ENCODE results near the gene WIZ.

WIZ gene

GRCh38 chr19:15404097-15404779 is 45.5 kb downstream of the WIZ start:
- H3K4me3 ChIP-seq (ENCODE audit: low read length): no peak overlapping the region
- TF ChIP-seq CTCF (conservative IDR thresholded peaks at IDR 0.05; ENCODE audit: low read depth, low read length): no peak
- DNase-seq (ENCODE audit: low read depth): no peak

GRCh38 chr19:15403151-15403531 is 46.6 kb downstream of the WIZ start:
- DNase-seq (ENCODE audit: low read depth): no peak
- TF ChIP-seq CTCF (conservative IDR thresholded peaks at IDR 0.05; ENCODE audit: low read depth, low read length): no peak
- H3K4me3 ChIP-seq (ENCODE audit: low read length): no peak overlapping the region

- no peak for TF ChIP-seq CTCF (conservative IDR thresholded peaks at IDR 0.05; ENCODE audit: low read depth, low read length)
- no peak for DNase-seq (ENCODE audit: low read depth)
- no peak overlapping the region for H3K4me3 ChIP-seq (ENCODE audit: low read length)
Measured at GRCh38 chr19:15402411-15403150, 47.2 kb downstream of the WIZ start.

- DNase-seq (ENCODE audit: low read depth): no peak
- no peak for TF ChIP-seq CTCF (conservative IDR thresholded peaks at IDR 0.05; ENCODE audit: low read depth, low read length)
Measured at GRCh38 chr19:15401397-15401710, 48.4 kb downstream of the WIZ start.

GRCh38 chr19:15400521-15401396 is 49.0 kb downstream of the WIZ start:
- H3K4me3 ChIP-seq (ENCODE audit: low read length): no peak overlapping the region
- TF ChIP-seq CTCF (conservative IDR thresholded peaks at IDR 0.05; ENCODE audit: low read depth, low read length): no peak
- no peak for DNase-seq (ENCODE audit: low read depth)

More at GRCh38 chr19:15401397-15401710, 48.4 kb downstream of the WIZ start:
- no peak overlapping the region for H3K4me3 ChIP-seq (ENCODE audit: low read length)

GRCh38 chr19:15399635-15400034 is 50.1 kb downstream of the WIZ start:
- TF ChIP-seq CTCF (conservative IDR thresholded peaks at IDR 0.05; ENCODE audit: low read depth, low read length): no peak
- no peak overlapping the region for H3K4me3 ChIP-seq (ENCODE audit: low read length)
- DNase-seq (ENCODE audit: low read depth): no peak
